Measurements from ENCODE around the gene NEDD4L. TPM values are rescaled to one million over a fixed set of nuclear protein-coding genes. Genes with fewer than 3 reads are reported as not detected.
"Not testable (repeated sequence)": the region's sequence is repeated elsewhere in the genome, so short reads cannot be mapped to it uniquely, and the experiment has no call there.

Gene NEDD4L
- total RNA-seq, 2 experiments from 2014 or later = 3.4 to 4.3 TPM

DNA sequence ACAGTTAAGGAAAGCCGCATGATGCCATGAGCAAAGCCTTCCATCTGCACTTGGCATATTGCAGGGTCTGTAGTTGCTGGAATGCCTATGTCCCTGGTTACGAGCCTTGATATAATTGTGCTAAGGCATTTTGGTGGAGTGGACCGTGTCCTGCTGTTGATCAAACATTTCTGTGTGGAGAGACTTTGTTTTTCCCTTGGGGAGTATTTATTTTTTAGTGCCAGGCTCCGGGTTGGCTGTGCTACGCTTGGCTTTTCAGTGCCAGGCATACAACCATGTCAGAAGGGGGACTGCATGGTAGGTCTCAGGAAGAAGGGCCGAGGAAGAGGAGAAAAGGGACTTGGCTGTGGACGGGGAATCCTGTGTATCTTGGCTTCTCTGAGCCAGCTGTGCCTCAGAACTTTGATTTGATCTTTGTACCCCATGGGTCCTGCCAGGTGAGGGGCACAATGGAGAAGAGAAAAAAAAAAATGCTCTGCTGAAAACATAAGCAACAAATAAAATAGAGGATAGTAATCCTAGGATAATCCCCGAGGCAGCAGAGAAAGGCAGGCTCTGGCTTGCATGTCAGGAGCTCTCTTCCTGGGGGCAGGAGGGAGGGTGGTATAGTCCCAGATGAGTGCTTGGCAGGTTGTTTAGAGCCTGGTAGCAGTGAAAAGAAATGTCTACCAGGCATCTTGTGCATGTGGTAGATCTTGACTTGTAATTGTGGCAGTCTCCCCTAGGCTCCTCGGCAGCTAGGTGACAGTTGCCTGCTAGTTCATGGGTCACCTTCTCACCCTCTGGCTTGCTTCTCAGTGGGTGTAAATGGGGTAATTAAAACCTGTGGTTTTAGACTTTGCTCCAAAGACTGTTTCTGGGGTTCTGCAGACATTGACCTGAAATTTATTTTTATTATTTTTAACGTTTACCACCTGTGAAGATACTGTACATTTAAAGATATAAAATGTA is 233.0 kb downstream of the NEDD4L start:
- peaks cover 11% of the 10 kb centered on the region for H3K4me1 Mint-ChIP-seq (ENCODE audit: low read depth)
- no peak for ATAC-seq
- H3K36me3 Mint-ChIP-seq (ENCODE audit: low read depth) = no peaks in the 10 kb centered on the region
- no peak overlapping the region for H3K27ac Mint-ChIP-seq
- CTCF ChIA-PET = no interaction called here
- POLR2A ChIA-PET = no interaction called here
- H3K4me3 Mint-ChIP-seq = no peak overlapping the region
- no peaks in the 10 kb centered on the region for H3K27me3 Mint-ChIP-seq (ENCODE audit: low read depth)
- no peaks in the 10 kb centered on the region for H3K9me3 Mint-ChIP-seq (ENCODE audit: insufficient read depth)
- no peak for DNase-seq

DNA sequence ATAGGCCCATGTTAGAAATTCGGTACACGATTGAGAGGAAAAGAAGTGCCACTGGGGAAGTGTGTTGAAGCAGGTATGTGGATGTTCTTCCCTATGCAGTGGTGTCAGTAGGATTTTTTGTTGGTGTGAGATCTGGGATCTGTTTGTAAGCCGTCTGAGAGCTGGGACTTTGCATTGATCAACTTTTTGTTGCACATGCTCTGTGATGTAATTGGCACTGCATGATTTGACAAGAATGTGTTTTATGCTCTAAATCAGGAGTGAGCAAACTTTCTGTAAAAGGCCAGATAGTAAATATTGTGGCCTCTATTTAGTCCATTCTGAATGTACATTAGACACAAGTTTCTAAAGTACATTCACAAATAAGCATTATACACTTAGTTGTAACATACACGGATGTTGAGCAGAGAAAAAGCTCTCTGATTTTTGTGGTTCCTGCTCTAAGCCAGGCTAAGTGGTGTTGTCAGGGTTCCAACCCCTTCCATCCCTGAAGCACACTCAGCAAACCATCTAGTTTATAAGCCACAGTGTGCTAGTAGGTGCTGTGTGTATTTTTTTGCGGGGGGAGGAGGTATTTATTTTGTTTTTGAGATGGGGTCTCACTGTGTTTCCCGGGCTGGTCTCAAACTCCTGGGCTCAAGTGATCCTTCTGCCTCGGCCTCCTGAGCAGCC is 235.6 kb downstream of the NEDD4L start:
- Mint-ChIP-seq H3K4me1 (ENCODE audit: low read depth) (no peaks in the 10 kb centered on the region), H3K4me3 (no peak overlapping the region), H3K36me3 (ENCODE audit: low read depth) (no peaks in the 10 kb centered on the region), H3K27me3 (ENCODE audit: low read depth) (peaks cover 4% of the 10 kb centered on the region), H3K9me3 (ENCODE audit: insufficient read depth) (no peaks in the 10 kb centered on the region), H3K27ac (no peak overlapping the region)
- ATAC-seq (no peak), DNase-seq (no peak)
- POLR2A ChIA-PET = no interaction called here
- CTCF ChIA-PET = no interaction called here

DNA sequence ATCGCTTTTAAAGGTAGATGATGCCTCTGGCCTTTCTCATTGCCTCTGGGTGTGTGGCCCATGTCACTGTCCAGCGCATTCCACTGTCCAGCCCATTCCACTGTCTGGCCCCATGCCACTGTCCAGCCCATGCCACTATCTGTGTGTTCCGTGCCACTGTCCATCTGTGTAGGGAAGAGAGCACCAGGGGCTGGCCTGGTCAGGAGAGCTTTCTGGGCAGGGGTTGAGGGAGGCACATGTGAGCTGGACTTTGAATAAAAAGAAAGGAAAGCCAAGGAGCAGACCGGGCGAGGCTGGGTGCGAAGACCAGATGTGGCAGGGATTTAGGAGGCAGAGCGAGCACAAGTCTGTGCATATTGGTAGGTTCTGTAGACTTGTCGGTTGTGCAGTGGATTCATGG is 236.2 kb downstream of the NEDD4L start:
- Mint-ChIP-seq H3K27me3 (ENCODE audit: low read depth) (peaks cover 4% of the 10 kb centered on the region), H3K27ac (no peak overlapping the region), H3K36me3 (ENCODE audit: low read depth) (no peaks in the 10 kb centered on the region), H3K4me3 (no peak overlapping the region), H3K9me3 (ENCODE audit: insufficient read depth) (no peaks in the 10 kb centered on the region), H3K4me1 (ENCODE audit: low read depth) (no peaks in the 10 kb centered on the region)
- DNase-seq = no peak
- POLR2A ChIA-PET = no interaction called here
- CTCF ChIA-PET = no interaction called here
- ATAC-seq = no peak

DNA sequence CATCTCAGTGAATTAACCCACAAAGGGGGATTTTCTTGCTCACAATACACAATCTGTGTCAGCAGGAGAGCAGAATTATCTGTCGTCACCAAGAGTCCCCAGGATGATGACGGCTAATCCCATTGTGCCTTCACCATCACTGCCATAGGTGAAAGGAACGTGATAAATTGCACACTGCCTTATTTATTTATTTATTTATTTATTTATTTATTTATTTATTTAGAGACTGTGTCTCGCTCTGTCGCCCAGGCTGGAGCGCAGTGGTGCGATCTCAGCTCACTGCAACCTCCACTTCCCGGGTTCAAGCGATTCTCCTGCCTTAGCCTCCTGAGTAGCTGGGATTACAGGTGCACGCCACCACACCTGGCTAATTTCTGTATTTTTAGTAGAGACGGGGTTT is 238.8 kb downstream of the NEDD4L start:
- H3K27me3 Mint-ChIP-seq (ENCODE audit: low read depth); H3K4me3 Mint-ChIP-seq; POLR2A ChIA-PET; H3K4me1 Mint-ChIP-seq (ENCODE audit: low read depth); H3K9me3 Mint-ChIP-seq (ENCODE audit: insufficient read depth); H3K27ac Mint-ChIP-seq; ATAC-seq; DNase-seq; CTCF ChIA-PET; H3K36me3 Mint-ChIP-seq (ENCODE audit: low read depth): not testable (repeated sequence)

DNA sequence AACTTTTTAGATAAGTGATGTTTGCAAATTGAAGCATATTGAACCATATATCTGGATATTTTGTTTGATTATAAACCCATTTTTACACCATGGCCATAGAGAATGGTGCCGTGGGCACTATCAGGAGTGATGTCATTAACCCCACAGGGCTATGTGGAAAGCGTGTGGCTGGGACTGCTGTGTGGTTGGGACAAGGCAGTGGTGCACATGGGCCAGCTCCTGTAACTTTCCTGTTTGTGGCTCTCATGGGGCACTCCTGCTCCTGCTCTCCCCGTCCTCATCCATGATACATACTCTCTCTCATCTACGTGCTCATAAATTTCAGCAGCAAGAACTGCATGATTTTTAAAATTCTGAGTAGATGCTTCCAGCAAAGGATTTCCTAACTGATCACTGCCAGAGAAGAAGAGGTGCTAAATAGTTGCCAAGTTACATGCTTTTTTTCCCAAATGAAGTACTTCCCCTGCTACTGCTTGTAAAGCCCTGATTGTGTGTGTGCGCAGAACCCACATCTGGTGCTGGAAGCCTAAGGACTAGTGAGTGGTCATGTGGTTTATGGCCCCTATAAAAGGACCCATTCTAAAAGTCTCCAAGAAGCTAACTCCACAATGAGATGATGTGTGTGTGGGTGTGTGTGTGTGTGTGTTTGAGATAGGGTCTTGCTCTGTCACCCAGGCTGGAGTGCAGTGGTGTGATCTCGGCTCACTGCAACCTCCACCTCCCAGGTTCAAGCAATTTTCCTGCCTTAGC is 240.8 kb downstream of the NEDD4L start:
- Mint-ChIP-seq H3K9me3 (ENCODE audit: insufficient read depth) (no peaks in the 10 kb centered on the region), H3K27ac (no peak overlapping the region), H3K36me3 (ENCODE audit: low read depth) (no peaks in the 10 kb centered on the region), H3K4me3 (no peak overlapping the region), H3K27me3 (ENCODE audit: low read depth) (peaks cover 4% of the 10 kb centered on the region), H3K4me1 (ENCODE audit: low read depth) (no peaks in the 10 kb centered on the region)
- DNase-seq (no peak), ATAC-seq (no peak)
- ChIA-PET CTCF (no interaction called here), POLR2A (no interaction called here)

DNA sequence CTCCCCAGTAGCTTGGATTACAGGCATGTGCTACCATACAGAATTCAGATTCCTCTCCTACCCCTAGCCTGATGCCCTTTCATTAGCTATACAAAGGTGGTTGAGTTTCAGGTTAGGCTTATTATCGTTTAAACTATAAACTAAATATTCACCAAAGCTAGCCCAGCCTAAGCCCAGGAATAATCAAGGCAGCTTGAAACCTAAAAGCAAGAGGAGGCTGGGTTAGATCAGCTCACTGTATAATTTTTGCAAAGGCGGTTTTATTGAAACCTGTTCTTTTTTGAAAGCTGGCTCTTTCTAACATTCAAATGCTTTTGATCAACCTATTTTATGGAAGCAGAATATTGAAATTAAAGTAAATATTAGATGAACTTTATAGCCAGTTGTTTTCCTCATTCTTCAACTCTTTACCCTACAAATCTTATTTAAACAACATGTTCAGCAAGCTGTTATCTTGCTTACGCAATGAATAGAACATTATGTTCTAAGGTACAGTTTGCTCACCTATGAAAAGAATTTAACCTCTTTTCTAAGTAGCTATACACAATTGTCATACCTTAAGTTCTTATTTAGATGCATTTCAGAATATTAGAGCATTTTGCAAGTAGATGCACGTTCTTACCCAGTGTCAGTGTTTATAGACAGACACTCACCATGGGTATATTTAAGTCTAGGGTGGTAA is 241.6 kb downstream of the NEDD4L start:
- CTCF ChIA-PET = no interaction called here
- no peak for ATAC-seq
- no peaks in the 10 kb centered on the region for H3K9me3 Mint-ChIP-seq (ENCODE audit: insufficient read depth)

DNA sequence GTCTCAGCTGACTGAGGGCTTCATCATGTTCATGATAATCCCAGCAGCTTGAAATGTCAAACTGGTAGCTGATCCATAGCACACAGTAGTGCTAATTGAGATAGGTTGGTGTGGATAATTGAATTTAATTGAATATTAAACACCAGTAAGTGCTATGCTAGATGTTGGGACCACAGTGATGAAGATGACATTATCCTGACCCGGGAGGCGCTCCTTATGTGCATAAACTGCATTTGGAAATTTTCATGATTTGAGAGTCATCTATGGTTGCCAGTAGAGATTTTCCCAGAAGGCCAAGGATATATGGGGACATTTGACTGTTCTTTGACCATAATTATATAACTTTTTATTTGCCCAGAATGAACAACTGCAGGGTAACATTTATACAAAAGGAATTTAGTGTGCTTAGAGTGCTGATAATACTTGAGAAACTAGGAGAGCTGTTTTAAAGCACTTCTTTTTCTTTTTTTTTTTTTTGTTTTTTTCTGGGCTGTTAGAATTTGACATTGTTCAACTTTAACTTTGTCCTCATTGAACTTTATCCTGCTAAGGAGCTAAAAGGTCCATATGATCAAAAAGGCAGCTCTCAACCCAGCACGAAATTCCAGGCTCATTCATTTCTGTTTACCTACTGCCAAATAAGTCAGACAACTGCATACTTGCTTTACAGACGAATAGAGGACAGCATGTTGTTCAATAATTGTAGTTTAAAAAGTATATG is 242.8 kb downstream of the NEDD4L start:
- no peaks in the 10 kb centered on the region for H3K4me1 Mint-ChIP-seq (ENCODE audit: low read depth)
- DNase-seq (no peak), ATAC-seq (no peak)
- peaks cover 4% of the 10 kb centered on the region for H3K27me3 Mint-ChIP-seq (ENCODE audit: low read depth)
- no peak overlapping the region for H3K4me3 Mint-ChIP-seq
- POLR2A ChIA-PET = no interaction called here
- no peak overlapping the region for H3K27ac Mint-ChIP-seq
- CTCF ChIA-PET = no interaction called here
- no peaks in the 10 kb centered on the region for H3K9me3 Mint-ChIP-seq (ENCODE audit: insufficient read depth)
- no peaks in the 10 kb centered on the region for H3K36me3 Mint-ChIP-seq (ENCODE audit: low read depth)

More for the DNA sequence above, 241.6 kb downstream of the NEDD4L start:
- Mint-ChIP-seq H3K4me3 (no peak overlapping the region), H3K4me1 (ENCODE audit: low read depth) (no peaks in the 10 kb centered on the region), H3K36me3 (ENCODE audit: low read depth) (no peaks in the 10 kb centered on the region), H3K27me3 (ENCODE audit: low read depth) (peaks cover 4% of the 10 kb centered on the region), H3K27ac (no peak overlapping the region)
- POLR2A ChIA-PET = no interaction called here
- no peak for DNase-seq

DNA sequence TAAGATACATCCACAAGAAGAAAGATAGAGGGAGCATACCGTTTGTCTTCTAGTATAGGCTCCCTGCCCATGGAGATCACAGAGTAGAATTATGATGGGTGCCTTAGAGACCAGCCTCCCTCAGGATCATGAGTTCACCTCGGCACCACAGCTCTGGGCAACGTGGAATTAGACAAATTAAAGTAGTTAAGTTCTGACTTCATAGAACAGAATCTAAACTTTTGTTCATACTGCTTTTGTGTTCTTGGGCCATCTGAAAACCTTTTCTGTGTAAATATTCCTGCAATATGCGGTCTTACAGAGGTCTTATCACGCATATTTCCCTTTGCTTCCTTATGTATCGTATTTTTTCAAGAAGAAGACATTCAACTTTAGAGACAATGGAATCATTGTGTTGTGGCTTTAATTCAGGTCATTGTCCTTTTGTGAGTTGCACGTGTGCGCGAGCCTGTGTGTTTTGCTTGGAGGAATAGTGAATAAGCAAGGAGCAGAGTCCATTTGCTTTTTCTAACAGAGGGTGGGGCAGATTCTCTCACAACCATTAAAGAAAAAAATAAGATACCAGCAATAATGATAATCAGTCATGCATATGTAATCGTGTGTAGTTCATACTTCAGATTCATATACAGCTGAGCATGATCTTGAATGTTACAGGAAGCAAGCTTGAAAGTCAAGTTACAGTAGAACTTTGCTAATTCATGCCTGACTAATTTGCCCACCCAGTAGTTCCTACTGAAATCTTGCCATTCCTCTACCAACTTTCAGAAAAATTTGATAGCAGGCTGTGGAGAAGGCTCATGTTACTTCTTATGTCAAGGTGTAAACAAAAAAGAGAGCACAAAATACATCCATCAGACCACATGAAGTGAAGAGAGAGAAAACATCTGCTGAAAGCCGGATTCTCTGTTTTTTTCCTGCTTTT is 243.6 kb downstream of the NEDD4L start:
- H3K4me1 Mint-ChIP-seq (ENCODE audit: low read depth) = no peaks in the 10 kb centered on the region
- ChIA-PET POLR2A (no interaction called here), CTCF (no interaction called here)
- no peaks in the 10 kb centered on the region for H3K9me3 Mint-ChIP-seq (ENCODE audit: insufficient read depth)
- no peak for DNase-seq
- H3K27ac Mint-ChIP-seq = no peak overlapping the region
- no peak overlapping the region for H3K4me3 Mint-ChIP-seq
- ATAC-seq = no peak
- H3K36me3 Mint-ChIP-seq (ENCODE audit: low read depth) = no peaks in the 10 kb centered on the region
- peaks cover 4% of the 10 kb centered on the region for H3K27me3 Mint-ChIP-seq (ENCODE audit: low read depth)

DNA sequence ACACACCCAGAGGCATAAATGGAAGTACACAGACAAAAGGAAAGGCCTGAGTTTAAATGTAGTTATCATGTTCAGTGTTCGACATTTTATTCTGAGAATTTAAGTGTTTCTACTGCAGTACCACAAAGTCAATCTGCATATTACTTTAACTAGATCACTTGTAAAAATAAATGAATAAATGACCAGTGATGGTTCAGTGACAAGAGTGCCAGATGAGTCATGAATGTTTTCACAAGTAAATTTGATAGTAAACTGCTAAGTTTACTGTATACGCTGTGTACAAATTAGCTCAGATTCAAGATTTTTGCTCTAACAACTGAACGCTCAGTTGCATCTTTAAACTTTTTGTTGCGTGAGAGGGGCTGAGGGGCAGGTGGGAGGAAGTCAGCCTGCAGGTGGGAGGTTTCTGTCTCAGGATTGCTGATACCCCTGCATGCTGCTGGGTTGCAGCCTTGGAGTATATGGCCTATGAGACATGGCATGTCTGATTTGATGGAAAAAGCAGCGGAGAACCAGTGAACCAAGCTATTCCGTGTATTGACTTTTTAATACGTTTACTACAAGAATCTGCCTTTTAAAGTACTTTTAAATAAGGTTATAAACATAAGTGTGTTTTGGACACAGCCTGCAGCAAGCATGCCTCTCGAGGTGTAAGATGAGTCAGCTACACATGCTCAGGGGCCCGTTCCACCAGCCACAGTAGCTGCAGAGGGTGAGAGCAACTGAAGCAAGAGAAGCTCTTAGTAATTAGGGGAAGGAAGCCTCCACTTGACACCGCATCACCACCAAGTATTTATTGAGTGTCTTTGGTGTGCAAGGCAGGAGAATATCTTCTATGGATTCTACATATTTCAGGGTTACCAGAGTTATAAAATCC is 245.1 kb downstream of the NEDD4L start:
- Mint-ChIP-seq H3K36me3 (ENCODE audit: low read depth) (no peaks in the 10 kb centered on the region), H3K4me3 (no peak overlapping the region), H3K27me3 (ENCODE audit: low read depth) (peaks cover 4% of the 10 kb centered on the region), H3K9me3 (ENCODE audit: insufficient read depth) (no peaks in the 10 kb centered on the region), H3K27ac (no peak overlapping the region), H3K4me1 (ENCODE audit: low read depth) (no peaks in the 10 kb centered on the region)
- ChIA-PET POLR2A (interaction anchor here (0.6 kb wide), 1 partner anchor 750 kb away, joined by 3 read pairs; no protein-coding TSS in a partner anchor), CTCF (interaction anchor here (1.2 kb wide), 1 partner anchor 12 kb away, joined by 5 read pairs; no protein-coding TSS in a partner anchor)
- DNase-seq (no peak), ATAC-seq (no peak)

DNA sequence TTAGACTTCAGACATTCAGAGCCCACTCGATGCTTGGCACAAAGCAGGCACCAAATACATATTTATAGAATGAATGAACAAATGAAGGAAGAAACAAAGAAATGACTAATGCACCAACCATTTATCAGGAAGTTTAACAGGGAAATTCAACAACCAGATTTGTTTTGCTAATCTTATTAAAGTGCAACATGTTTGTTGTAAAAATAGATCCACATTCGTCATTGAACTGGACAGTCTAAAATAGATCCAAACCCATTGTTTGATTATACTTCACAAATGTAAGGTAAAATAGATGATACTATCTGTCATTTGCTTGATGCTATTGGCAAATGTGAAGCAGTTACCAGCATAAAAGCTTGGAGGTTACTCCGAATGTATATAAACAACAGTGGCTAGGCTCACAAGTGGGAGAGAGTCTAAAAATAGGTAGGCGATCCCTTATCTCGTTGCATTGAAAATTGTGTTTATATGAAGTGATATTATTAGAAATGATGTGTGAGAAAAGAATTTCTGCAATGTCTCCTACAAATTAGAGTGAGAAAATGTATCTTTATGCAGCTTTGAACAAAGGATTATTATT is 246.2 kb downstream of the NEDD4L start:
- Mint-ChIP-seq H3K4me3 (no peak overlapping the region), H3K4me1 (ENCODE audit: low read depth) (no peaks in the 10 kb centered on the region), H3K9me3 (ENCODE audit: insufficient read depth) (no peaks in the 10 kb centered on the region), H3K27me3 (ENCODE audit: low read depth) (peaks cover 2% of the 10 kb centered on the region), H3K36me3 (ENCODE audit: low read depth) (no peaks in the 10 kb centered on the region), H3K27ac (no peak overlapping the region)
- DNase-seq (no peak), ATAC-seq (no peak)
- ChIA-PET POLR2A (no interaction called here), CTCF (no interaction called here)
